ENCODE results near the gene PSMG4. TPM values are rescaled to one million over a fixed set of nuclear protein-coding genes. Genes with fewer than 3 reads are reported as not detected.

The PSMG4 gene
- total RNA-seq, 1 experiment from 2014 or later, result 20.9 TPM

GRCh38 chr6:3280866-3281465 is 22.2 kb downstream of the PSMG4 start:
- BruUV-seq (replicated peaks), result no TSS peak
- ChIA-PET CTCF (interaction anchor here (0.6 kb wide), 1 partner anchor 418 kb away, joined by 3 read pairs; no protein-coding TSS in a partner anchor), POLR2A (no interaction called here)
- Mint-ChIP-seq H3K4me1 (ENCODE audit: low read depth, unreplicated experiment) (no peaks in the 10 kb centered on the region), H3K36me3 (ENCODE audit: insufficient read depth, unreplicated experiment) (peaks cover 56% of the 10 kb centered on the region), H3K27ac (ENCODE audit: unreplicated experiment) (no peak overlapping the region), H3K4me3 (ENCODE audit: unreplicated experiment) (no peak overlapping the region), H3K27me3 (ENCODE audit: insufficient read depth, unreplicated experiment) (no peaks in the 10 kb centered on the region), H3K9me3 (ENCODE audit: unreplicated experiment) (no peaks in the 10 kb centered on the region)
- intact Hi-C loops (cut with micrococcal nuclease; ENCODE audit: unreplicated experiment), result no loop called here
- TF ChIP-seq CTCF (IDR thresholded peaks at IDR 0.05; ENCODE audit: insufficient read depth in 1 of 2, low read depth in 1 of 2, low read length in 1 of 2, severe bottlenecking in 1 of 2, unreplicated experiment in 1 of 2), result no peak
- Histone ChIP-seq H3K4me1 (no peaks in the 10 kb centered on the region), H3K36me3 (ENCODE audit: control insufficient read depth, insufficient read depth, low read length) (no peaks in the 10 kb centered on the region; the same call in 1 of the 2 replicates), H3K9me3 (no peaks in the 10 kb centered on the region), H3K27me3 (replicated peaks; ENCODE audit: control insufficient read depth, insufficient read depth, low read length) (no peaks in the 10 kb centered on the region), H3K4me3 (ENCODE audit: low read depth, low read length) (no peak overlapping the region)
- DNase-seq, result peak in 1 of 2 experiments; percentile 20

GRCh38 chr6:3281631-3282475 is 23.1 kb downstream of the PSMG4 start:
- TF ChIP-seq CTCF (IDR thresholded peaks at IDR 0.05; ENCODE audit: insufficient read depth in 1 of 2, low read depth in 1 of 2, low read length in 1 of 2, severe bottlenecking in 1 of 2, unreplicated experiment in 1 of 2), result no peak
- peaks cover 56% of the 10 kb centered on the region for H3K36me3 Mint-ChIP-seq (ENCODE audit: insufficient read depth, unreplicated experiment)
- H3K27me3 ChIP-seq (replicated peaks; ENCODE audit: control insufficient read depth, insufficient read depth, low read length), result no peaks in the 10 kb centered on the region
- no TSS peak for BruUV-seq (replicated peaks)
- DNase-seq, result peak in 1 of 2 experiments; percentile 24
- no peaks in the 10 kb centered on the region for H3K9me3 Mint-ChIP-seq (ENCODE audit: unreplicated experiment)
- no peak overlapping the region for H3K4me3 ChIP-seq (ENCODE audit: low read depth, low read length)
- H3K4me3 Mint-ChIP-seq (ENCODE audit: unreplicated experiment), result no peak overlapping the region
- no peaks in the 10 kb centered on the region for H3K4me1 Mint-ChIP-seq (ENCODE audit: low read depth, unreplicated experiment)
- H3K36me3 ChIP-seq (ENCODE audit: control insufficient read depth, insufficient read depth, low read length), result no peaks in the 10 kb centered on the region; the same call in 1 of the 2 replicates
- intact Hi-C loops (cut with micrococcal nuclease; ENCODE audit: unreplicated experiment), result no loop called here
- H3K27ac Mint-ChIP-seq (ENCODE audit: unreplicated experiment), result no peak overlapping the region
- CTCF ChIA-PET, result no interaction called here
- no peaks in the 10 kb centered on the region for H3K9me3 ChIP-seq
- no peaks in the 10 kb centered on the region for H3K4me1 ChIP-seq
- H3K27me3 Mint-ChIP-seq (ENCODE audit: insufficient read depth, unreplicated experiment), result no peaks in the 10 kb centered on the region
- POLR2A ChIA-PET, result no interaction called here

- POLR2A ChIA-PET, result no interaction called here
These were observed 23.9 kb downstream of the PSMG4 start for GRCh38 chr6:3282476-3283236.

More at GRCh38 chr6:3282476-3283236, 23.9 kb downstream of the PSMG4 start:
- Histone ChIP-seq H3K27me3 (replicated peaks; ENCODE audit: control insufficient read depth, insufficient read depth, low read length) (no peaks in the 10 kb centered on the region), H3K36me3 (ENCODE audit: control insufficient read depth, insufficient read depth, low read length) (no peaks in the 10 kb centered on the region; the same call in 1 of the 2 replicates), H3K9me3 (no peaks in the 10 kb centered on the region), H3K4me3 (ENCODE audit: low read depth, low read length) (no peak overlapping the region), H3K4me1 (no peaks in the 10 kb centered on the region)
- Mint-ChIP-seq H3K4me3 (ENCODE audit: unreplicated experiment) (no peak overlapping the region), H3K27me3 (ENCODE audit: insufficient read depth, unreplicated experiment) (no peaks in the 10 kb centered on the region), H3K9me3 (ENCODE audit: unreplicated experiment) (no peaks in the 10 kb centered on the region), H3K27ac (ENCODE audit: unreplicated experiment) (no peak overlapping the region), H3K36me3 (ENCODE audit: insufficient read depth, unreplicated experiment) (peaks cover 54% of the 10 kb centered on the region), H3K4me1 (ENCODE audit: low read depth, unreplicated experiment) (no peaks in the 10 kb centered on the region)
- no TSS peak for BruUV-seq (replicated peaks)
- CTCF ChIA-PET, result no interaction called here
- intact Hi-C loops (cut with micrococcal nuclease; ENCODE audit: unreplicated experiment), result no loop called here
- DNase-seq, result peak in 1 of 2 experiments; percentile 9
- no peak for TF ChIP-seq CTCF (IDR thresholded peaks at IDR 0.05; ENCODE audit: insufficient read depth in 1 of 2, low read depth in 1 of 2, low read length in 1 of 2, severe bottlenecking in 1 of 2, unreplicated experiment in 1 of 2)
